HL-60 (cell line): ENCODE data around the gene PGP.

Source experiments
- GABPA ChIP-seq: IDR thresholded peaks from 2 replicates; pipeline ENCODE4 v1.6.1; 2012; ENCODE audit warnings: low read depth
- POLR2AphosphoS5 ChIP-seq: IDR thresholded peaks from 2 replicates; pipeline ENCODE4 v1.6.1; 2012; ENCODE audit warnings: low read depth
- TF ChIP-seq, protein P1 (sequence below): IDR thresholded peaks from one replicate; pipeline ENCODE4 v1.5.1; 2011; ENCODE audit warnings: low read length, control low read depth, inconsistent platforms; ENCODE audit not compliant: insufficient read depth
- TF ChIP-seq, protein P2 (sequence below): IDR thresholded peaks from 2 replicates; pipeline ENCODE4 v1.6.1; 2012; ENCODE audit warnings: low read depth; ENCODE audit not compliant: insufficient replicate concordance

- TF ChIP-seq, protein P1, sequence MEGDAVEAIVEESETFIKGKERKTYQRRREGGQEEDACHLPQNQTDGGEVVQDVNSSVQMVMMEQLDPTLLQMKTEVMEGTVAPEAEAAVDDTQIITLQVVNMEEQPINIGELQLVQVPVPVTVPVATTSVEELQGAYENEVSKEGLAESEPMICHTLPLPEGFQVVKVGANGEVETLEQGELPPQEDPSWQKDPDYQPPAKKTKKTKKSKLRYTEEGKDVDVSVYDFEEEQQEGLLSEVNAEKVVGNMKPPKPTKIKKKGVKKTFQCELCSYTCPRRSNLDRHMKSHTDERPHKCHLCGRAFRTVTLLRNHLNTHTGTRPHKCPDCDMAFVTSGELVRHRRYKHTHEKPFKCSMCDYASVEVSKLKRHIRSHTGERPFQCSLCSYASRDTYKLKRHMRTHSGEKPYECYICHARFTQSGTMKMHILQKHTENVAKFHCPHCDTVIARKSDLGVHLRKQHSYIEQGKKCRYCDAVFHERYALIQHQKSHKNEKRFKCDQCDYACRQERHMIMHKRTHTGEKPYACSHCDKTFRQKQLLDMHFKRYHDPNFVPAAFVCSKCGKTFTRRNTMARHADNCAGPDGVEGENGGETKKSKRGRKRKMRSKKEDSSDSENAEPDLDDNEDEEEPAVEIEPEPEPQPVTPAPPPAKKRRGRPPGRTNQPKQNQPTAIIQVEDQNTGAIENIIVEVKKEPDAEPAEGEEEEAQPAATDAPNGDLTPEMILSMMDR: no peak
- no peak for TF ChIP-seq POLR2AphosphoS5
- no peak for TF ChIP-seq GABPA
- TF ChIP-seq, protein P2, sequence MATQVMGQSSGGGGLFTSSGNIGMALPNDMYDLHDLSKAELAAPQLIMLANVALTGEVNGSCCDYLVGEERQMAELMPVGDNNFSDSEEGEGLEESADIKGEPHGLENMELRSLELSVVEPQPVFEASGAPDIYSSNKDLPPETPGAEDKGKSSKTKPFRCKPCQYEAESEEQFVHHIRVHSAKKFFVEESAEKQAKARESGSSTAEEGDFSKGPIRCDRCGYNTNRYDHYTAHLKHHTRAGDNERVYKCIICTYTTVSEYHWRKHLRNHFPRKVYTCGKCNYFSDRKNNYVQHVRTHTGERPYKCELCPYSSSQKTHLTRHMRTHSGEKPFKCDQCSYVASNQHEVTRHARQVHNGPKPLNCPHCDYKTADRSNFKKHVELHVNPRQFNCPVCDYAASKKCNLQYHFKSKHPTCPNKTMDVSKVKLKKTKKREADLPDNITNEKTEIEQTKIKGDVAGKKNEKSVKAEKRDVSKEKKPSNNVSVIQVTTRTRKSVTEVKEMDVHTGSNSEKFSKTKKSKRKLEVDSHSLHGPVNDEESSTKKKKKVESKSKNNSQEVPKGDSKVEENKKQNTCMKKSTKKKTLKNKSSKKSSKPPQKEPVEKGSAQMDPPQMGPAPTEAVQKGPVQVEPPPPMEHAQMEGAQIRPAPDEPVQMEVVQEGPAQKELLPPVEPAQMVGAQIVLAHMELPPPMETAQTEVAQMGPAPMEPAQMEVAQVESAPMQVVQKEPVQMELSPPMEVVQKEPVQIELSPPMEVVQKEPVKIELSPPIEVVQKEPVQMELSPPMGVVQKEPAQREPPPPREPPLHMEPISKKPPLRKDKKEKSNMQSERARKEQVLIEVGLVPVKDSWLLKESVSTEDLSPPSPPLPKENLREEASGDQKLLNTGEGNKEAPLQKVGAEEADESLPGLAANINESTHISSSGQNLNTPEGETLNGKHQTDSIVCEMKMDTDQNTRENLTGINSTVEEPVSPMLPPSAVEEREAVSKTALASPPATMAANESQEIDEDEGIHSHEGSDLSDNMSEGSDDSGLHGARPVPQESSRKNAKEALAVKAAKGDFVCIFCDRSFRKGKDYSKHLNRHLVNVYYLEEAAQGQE: no peak
These were observed 35.1 kb downstream of the PGP start for GRCh38 chr16:2179576-2179975.
